Stomach (tissue), 4 donors: ENCODE results near the gene SGMS2.

Experiments used
- CTCF ChIP-seq, 7 experiments: fragments of 450-650 bp in 4 of 7; fragments of 200-600 bp in 3 of 7; sonication (generic) in 3 of 7; IDR thresholded peaks; one replicate each; pipeline ENCODE4 v1.5.1; 2016 to 2019; ENCODE audit warnings: antibody characterized with exemption in 7 of 7, control low read depth in 2 of 7, mild to moderate bottlenecking in 1 of 7
- EP300 ChIP-seq: sonication (generic); formaldehyde crosslinking; IDR thresholded peaks from one replicate; pipeline ENCODE4 v1.6.1; 2017; ENCODE audit warnings: antibody characterized with exemption
- POLR2A ChIP-seq, 4 donors: fragments of 450-650 bp; IDR thresholded peaks; one replicate each; pipeline ENCODE4 v1.6.1; 2016; ENCODE audit warnings: antibody characterized with exemption in 4 of 4, control low read depth in 2 of 4, mild to moderate bottlenecking in 1 of 4, moderate library complexity in 1 of 4
- POLR2AphosphoS5 ChIP-seq, 3 donors: sonication (generic); formaldehyde crosslinking; IDR thresholded peaks; one replicate each; pipeline ENCODE4 v1.6.1; 2016; ENCODE audit warnings: antibody characterized with exemption in 3 of 3

GRCh38 chr4:107855723-107856122 is 31.0 kb downstream of the SGMS2 start:
- TF ChIP-seq CTCF (IDR thresholded peaks at IDR 0.05) = no peak
- no peak for TF ChIP-seq EP300
- no peak for TF ChIP-seq POLR2AphosphoS5 (IDR thresholded peaks at IDR 0.05)
- TF ChIP-seq POLR2A (IDR thresholded peaks at IDR 0.05) = no peak
